Stimulated activated naive CD8-positive, alpha-beta T cell treated with anti-CD3 and anti-CD28 coated beads, Interleukin-15, Interleukin-2, amounts not matched to agents 100 U/mL and 50 U/mL, for 24 hours (primary cell): Measurements from ENCODE around the gene EIF4A3.

Experiments
- ATAC-seq: fragments of 150-1000 bp; cut with Tn5 transposase; one replicate; pipeline ENCODE4 v1.10.0; 2021
- DNase-seq: peaks from one replicate; pipeline ENCODE4 v3.0.0; 2021

The EIF4A3 gene

DNA sequence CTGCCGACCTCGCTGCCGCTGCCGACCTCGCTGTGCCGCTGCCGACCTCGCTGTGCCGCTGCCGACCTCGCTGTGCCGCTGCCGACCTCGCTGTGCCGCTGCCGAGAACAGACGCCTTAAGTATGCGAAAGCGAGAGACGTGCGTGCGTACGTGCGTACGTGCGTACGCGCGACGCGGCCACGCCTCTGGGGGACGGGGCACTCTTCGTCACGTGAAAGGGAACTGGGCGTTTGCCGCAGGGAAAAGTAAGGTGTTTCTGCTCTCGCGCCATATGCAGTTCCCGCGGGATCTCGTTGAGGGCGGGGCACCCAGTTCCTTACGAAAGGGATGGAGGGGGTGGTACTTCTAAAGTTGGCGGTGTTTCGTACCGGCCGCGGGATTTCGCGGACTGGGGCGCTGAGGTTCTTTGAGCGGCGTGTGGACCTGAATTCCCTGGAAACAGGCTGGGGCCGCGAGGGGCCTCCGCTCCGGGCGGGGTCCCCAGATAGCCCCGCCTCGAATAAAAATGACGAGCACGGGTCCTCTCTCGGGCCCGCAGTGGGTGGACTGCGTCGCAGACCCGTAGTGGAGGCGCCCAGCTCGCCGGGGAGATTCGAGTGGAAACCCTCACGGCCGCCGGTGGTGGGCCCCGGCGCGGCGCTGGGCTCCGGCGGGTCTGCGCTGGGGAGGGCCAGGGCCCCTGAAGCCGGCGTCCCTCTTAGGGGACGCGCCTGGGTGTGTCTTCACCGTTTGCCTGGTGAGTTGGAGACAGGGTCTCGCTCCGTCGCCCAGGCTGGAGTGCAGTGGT lies at the start of gene EIF4A3:
EIF4A3 (minus strand) TSS at position 94 of the 788 bp plus-strand sequence. CDS start 167 bp downstream, outside the sequence.
- peak; percentile 95 for ATAC-seq
- peak; percentile 95 for DNase-seq

GRCh38 chr17:80196652-80197051 lies 49.7 kb upstream of the EIF4A3 start:
- ATAC-seq (no peak), DNase-seq (no peak)

- ATAC-seq (no peak), DNase-seq (peak; percentile 67)
Measured at GRCh38 chr17:80195671-80196529, 49.0 kb upstream of the EIF4A3 start.

DNA sequence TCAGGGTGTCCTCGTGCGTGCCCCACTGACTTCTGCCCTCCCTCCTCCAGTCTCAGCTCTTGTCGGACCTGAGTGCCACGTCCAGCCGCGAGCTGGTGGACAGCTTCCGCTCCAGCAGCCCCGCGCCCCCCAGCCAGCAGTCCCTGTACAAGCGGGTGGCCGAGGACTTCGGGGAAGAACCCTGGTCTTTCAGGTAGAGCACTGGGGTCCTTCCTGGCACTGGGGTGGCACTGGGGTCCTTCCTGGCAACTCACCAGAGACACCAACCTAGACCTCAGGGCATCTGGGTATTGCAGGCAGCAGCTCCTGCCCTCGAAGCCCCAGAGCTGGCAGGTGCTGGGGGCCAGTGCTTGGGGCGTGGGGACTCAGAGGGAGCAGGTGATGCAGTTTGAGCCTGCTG lies 48.2 kb upstream of the EIF4A3 start:
- no peak for DNase-seq
- no peak for ATAC-seq

- ATAC-seq (no peak), DNase-seq (no peak)
Measured at GRCh38 chr17:80191865-80192661, 45.1 kb upstream of the EIF4A3 start.

DNA sequence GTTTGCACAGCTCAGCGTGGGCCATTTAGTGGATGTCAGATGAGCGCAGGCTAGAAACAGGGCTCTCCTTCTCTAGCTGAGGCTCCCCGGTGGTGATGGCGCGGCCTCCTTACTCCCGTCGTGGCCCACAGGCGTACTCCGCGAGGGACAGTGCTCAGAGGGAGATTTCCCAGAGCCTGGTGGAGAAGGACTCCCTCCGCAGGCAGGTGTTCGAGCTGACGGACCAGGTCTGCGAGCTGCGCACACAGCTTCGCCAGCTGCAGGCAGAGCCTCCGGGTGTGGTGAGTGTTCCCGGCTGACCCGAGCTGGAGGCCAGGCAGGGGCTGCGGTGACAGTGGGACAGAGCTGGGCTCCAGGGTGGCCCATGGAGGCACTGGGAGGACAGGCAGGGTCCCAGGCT lies 44.3 kb upstream of the EIF4A3 start:
- ATAC-seq (no peak), DNase-seq (no peak)

GRCh38 chr17:80190716-80191115 lies 43.8 kb upstream of the EIF4A3 start:
- DNase-seq (no peak), ATAC-seq (no peak)

DNA sequence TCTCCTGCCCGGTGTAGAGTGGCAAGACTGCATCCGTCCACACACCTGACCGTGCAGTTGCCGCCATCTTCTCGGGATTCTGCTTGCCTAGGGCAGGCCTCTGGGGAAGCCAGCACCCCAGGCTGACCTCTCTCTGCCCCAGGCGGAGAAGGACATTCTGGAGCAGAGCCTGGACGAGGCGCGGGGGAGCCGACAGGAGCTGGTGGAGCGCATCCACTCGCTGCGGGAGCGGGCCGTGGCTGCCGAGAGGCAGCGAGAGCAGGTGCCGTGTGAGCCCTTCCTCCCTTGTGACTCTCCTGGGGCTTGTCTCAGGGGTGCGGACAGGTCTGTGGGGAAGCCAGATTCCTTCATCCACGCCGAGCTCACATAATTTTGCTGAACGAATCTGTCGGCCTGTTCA lies 42.7 kb upstream of the EIF4A3 start:
- DNase-seq (no peak), ATAC-seq (no peak)

DNA sequence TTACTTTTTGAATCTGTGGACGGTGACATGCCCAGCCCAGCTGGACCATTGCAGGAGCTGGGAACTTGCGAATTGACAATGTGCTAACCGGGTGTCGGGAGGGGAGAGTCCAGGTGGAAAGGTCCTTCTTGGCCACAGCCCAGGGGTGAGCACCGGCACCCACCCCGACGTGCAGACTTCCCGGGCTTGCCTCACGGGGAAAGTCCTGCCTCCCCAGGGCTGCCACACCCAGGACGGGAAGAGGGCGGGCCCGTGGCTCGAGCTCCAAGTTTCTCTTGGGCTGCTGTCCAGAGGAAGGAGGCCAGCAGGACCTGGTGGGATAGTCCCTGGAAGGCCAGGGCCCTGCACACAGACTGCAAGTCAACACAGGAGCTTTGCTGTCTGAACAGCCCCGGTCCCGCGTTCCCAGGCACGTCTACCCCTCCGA lies 40.6 kb upstream of the EIF4A3 start:
- no peak for ATAC-seq
- no peak for DNase-seq

DNA sequence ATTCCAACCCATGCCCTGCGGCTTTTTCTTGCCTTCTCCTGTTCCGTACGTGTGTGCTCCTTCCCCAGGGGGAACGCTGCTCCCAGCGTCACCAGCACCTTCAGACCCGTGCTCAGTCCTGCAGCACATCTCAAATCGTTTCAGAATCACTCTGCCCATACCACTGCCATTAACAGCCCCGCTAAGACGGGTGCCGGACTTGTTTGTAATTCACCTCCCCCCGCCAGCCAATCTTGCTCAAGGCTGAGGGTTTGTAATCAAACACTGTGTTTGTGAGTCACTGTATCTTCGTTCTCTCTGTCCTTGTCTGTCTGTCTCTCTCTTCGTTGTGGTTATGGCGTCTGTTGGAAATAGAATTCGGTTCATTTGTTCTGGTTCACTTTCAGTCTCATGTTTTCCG lies 40.2 kb upstream of the EIF4A3 start:
- ATAC-seq (no peak), DNase-seq (no peak)

DNA sequence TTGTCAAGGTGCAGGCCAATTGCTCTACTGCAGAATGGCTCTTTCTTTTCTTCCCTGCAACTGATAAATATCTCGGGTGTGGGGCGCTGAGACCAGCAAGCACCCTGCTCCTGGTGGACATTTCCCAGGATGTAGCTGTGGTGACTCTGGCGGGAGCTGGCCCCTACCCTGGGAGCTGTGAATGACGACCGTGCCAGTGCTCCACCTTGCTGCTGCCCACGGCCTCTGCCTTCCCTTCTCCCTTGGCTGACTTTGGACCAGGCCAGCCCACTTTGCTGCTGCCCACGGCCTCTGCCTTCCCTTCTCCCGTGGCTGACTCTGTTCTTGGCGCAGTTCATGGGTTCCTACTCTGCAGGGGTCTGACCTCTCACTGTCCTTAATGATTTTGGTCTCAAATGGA lies 39.0 kb upstream of the EIF4A3 start:
- ATAC-seq = no peak
- no peak for DNase-seq

DNA sequence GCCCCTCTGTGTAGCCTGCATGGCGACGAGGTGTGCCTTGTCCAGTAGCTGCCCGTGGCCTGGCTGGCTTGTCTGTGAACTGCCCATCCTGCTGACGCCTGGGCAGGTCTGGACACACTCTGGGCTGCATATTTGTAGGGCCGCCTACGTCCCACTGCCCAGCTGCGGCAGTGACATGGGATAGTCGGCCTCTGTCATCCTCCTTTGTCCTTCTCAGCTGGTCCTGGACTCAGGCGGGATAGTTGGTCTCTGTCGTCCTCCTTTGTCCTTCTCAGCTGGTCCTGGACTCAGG lies 37.4 kb upstream of the EIF4A3 start:
- DNase-seq (no peak), ATAC-seq (no peak)

DNA sequence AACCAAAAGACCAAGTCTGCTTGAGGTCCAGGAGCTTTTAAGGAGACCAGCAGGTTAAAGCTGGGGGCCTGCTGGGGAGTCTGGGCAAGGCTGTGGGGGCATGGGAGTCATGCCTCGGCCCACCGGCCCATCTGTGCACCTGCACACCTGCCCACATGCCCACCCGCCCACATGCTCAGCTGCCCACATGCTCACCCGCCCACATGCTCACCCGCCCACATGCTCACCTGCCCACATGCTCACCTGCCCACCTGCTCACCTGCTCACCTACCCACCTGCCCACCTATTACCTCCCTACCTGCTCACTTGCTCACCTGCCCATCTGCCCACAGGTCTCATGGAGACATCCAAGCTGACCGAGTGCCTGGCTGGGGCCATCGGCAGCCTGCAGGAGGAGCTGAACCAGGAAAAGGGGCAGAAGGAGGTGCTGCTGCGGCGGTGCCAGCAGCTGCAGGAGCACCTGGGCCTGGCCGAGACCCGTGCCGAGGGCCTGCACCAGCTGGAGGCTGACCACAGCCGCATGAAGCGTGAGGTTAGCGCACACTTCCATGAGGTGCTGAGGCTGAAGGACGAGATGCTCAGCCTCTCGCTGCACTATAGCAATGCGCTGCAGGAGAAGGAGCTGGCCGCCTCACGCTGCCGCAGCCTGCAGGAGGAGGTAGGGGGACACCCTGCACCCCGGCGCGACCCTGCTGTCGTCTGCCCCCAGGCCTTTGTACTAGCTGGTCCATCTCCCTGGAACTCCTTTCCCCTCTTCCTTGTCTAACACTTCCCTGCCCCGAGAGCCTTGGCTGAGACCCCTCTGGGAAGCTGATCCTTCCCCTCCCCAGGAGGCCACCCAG lies 36.9 kb upstream of the EIF4A3 start:
- DNase-seq = no peak
- no peak for ATAC-seq

DNA sequence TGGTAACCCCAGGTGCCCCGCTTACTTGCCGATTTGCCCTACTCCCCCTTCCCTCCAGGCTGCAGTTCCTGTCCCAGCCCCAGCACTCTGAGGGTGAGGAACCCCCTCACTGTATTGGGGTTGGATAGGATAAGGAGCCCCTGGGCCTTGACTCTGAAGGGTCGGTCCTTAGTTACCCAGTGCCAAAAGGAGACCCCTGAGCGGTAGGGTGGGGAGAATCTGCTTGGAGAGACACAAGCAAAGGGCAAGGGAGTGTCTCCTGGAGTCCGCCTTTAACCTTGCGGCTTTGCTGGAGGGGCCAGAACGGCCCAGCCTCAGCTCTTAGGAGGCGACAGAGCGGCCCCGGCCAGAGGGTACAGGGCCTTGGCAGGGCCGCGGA lies 35.9 kb upstream of the EIF4A3 start:
- DNase-seq (no peak), ATAC-seq (no peak)

DNA sequence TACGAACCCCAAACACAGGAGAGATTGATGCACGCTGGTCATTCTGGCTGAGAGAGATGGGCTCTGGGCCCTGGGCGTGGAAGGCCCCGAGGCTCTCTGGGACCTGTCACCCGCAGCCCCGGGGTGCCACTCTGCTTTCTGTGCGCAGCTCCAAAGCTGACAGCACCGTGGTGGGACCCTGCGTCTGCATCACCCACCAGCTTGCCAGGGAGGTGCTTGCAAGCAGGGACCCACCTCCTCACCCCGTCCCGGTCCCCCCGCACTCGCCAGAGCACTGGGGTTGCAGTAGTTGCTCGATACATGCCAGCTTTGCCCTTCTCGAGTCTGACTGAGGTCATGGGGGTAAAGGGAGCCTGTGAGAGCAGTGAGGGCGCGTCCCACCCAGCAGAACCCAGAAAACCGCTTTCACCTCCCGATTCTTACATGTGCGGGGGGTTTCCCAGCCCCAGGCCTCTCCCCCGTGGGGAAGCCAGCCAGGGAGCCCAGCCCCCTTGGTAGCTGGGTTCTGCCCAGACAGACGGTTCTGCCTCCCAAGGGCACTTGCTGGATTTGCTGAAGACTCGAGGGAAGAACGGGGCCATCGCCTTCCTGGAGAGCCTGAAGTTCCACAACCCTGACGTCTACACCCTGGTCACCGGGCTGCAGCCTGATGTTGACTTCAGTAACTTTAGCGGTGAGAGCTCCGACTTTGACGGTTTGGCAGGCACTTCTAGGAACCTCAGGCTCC lies 35.4 kb upstream of the EIF4A3 start:
- ATAC-seq (no peak), DNase-seq (no peak)

GRCh38 chr17:80181431-80181830 lies 34.5 kb upstream of the EIF4A3 start:
- no peak for ATAC-seq
- DNase-seq = no peak

DNA sequence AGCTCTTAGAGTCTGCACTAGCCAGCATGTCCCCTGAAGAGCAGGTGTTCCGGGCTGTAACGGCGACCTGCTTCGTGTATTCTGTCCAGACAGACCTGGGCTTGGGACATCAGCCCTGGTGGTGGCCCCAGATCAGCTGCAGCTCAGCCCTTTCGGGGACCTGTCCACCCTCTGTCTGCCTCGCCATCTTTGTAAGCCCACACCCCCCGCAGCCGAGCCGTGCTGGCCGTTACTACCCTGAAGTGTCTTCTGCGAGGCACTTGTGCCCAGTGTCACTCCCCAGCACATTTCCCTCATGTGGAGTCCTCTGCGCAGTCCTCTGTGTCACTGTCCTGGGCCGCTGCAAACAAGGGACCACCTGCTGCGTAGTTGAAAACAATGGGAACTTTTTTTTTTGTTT lies 33.3 kb upstream of the EIF4A3 start:
- ATAC-seq (no peak), DNase-seq (no peak)

GRCh38 chr17:80177986-80178595 lies 31.2 kb upstream of the EIF4A3 start:
- ATAC-seq (no peak), DNase-seq (no peak)

- ATAC-seq (no peak), DNase-seq (no peak)
Measured at GRCh38 chr17:80176757-80177156, 29.8 kb upstream of the EIF4A3 start.

- ATAC-seq (no peak), DNase-seq (no peak)
Measured at GRCh38 chr17:80173916-80174315, 27.0 kb upstream of the EIF4A3 start.

GRCh38 chr17:80173126-80173525 lies 26.2 kb upstream of the EIF4A3 start:
- no peak for DNase-seq
- ATAC-seq = no peak
